Stimulated activated CD8-positive, alpha-beta memory T cell treated with anti-CD3 and anti-CD28 coated beads, Interleukin-7, amount 100 ng/mL, for 4 hours (primary cell): Measurements from ENCODE around the gene GRIPAP1.

Experiments
- DNase-seq, 2 donors: peaks; one replicate each; pipeline ENCODE4 v3.0.0-alpha.2; 2020; ENCODE audit warnings: low read depth in 2 of 2

GRIPAP1 gene

GRCh38 chrX:48960291-48960690 is 41.8 kb downstream of the GRIPAP1 start:
- DNase-seq: no peak

GRCh38 chrX:48958635-48959094 is 43.4 kb downstream of the GRIPAP1 start:
- DNase-seq: no peak

GRCh38 chrX:48957827-48958634 is 44.0 kb downstream of the GRIPAP1 start:
- DNase-seq: peak; percentile 90

GRCh38 chrX:48957477-48957826 is 44.6 kb downstream of the GRIPAP1 start, which contains the start of gene OTUD5:
TSS of gene OTUD5 (minus strand) at chrX:48957607. CDS start at chrX:48957570, 37 bp downstream.
- DNase-seq: peak; percentile 61 to 76

GRCh38 chrX:48956728-48957414 is 45.2 kb downstream of the GRIPAP1 start:
- peak; percentile 36 to 61 for DNase-seq

GRCh38 chrX:48948589-48948988 is 53.5 kb downstream of the GRIPAP1 start:
- no peak for DNase-seq

- peak in 1 of 2 donors; percentile 23 for DNase-seq
Measured at GRCh38 chrX:48945517-48946348, 56.3 kb downstream of the GRIPAP1 start.

GRCh38 chrX:48942895-48943294 is 59.2 kb downstream of the GRIPAP1 start:
- DNase-seq: no peak

GRCh38 chrX:48940404-48940955 is 61.6 kb downstream of the GRIPAP1 start:
- no peak for DNase-seq

GRCh38 chrX:48939524-48940228 is 62.4 kb downstream of the GRIPAP1 start:
- no peak for DNase-seq

- DNase-seq: peak in 1 of 2 donors; percentile 42
Measured at GRCh38 chrX:48938721-48939425, 63.2 kb downstream of the GRIPAP1 start.

- DNase-seq: peak; percentile 84 to 89
Measured at GRCh38 chrX:48937054-48937907, 64.8 kb downstream of the GRIPAP1 start.

GRCh38 chrX:48936429-48937053 is 65.5 kb downstream of the GRIPAP1 start:
- DNase-seq: no peak

GRCh38 chrX:48935301-48935670 is 66.8 kb downstream of the GRIPAP1 start:
- DNase-seq: no peak

GRCh38 chrX:48934581-48935300 is 67.3 kb downstream of the GRIPAP1 start:
- DNase-seq: no peak

GRCh38 chrX:48933757-48934156 is 68.3 kb downstream of the GRIPAP1 start:
- DNase-seq: no peak

- no peak for DNase-seq
Measured at GRCh38 chrX:48927736-48928382, 74.2 kb downstream of the GRIPAP1 start.

- DNase-seq: no peak
Measured at GRCh38 chrX:48927123-48927522, 74.9 kb downstream of the GRIPAP1 start.
